ENCODE measurements around the gene ITGB3. TPM values are rescaled to one million over a fixed set of nuclear protein-coding genes. Genes with fewer than 3 reads are reported as not detected.

Gene ITGB3
- total and polyA plus RNA-seq, 10 of the 15 experiments (the other 5 are each of a cell fraction or from before 2014, with no cell fraction given): 0.69 to 22.8 (median 13.6) TPM

DNA sequence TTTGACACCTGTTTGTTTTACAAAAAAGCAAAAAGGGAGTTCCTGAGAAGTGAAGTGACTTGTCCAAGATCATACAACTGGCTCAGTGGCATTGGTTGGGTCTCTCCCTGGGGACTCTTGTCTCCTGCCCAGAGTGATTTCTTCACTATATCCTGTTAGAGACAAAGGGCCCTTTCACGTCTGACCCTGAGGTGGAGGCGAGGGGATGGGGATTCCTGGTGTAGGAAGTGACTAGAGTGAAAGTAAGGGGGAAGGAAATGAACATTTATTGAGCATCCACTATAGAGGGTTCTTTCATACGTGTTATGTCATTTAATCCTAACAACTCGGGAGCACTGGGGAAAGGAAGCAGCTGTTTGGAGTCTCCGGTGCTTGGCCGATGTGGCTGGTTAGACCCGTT lies 9.0 kb downstream of the ITGB3 start:
- Histone ChIP-seq H3K4me2 (ENCODE audit: control insufficient read depth, insufficient read depth) (no peak overlapping the region), H3K4me1 (ENCODE audit: control insufficient read depth, insufficient read depth, low read length) (0 out of 2 replicates have a peak, but pooled peaks cover 3% of the 10 kb centered on the region), H4K20me1 (ENCODE audit: control insufficient read depth, insufficient read depth) (no peaks in the 10 kb centered on the region), H3K27ac (ENCODE audit: control insufficient read depth, insufficient read depth) (no peak overlapping the region), H3K9me3 (replicated peaks; ENCODE audit: control insufficient read depth, insufficient read depth, low read length) (no peaks in the 10 kb centered on the region; the same call in 2 of the 3 replicates), H3K36me3 (ENCODE audit: control insufficient read depth in 2 of 2, insufficient read depth in 2 of 2, low read length in 1 of 2) (no peaks in the 10 kb centered on the region), H3K27me3 (replicated peaks in 1 of 2; ENCODE audit: control insufficient read depth in 2 of 2, insufficient read depth in 2 of 2, low read length in 1 of 2) (no peaks in the 10 kb centered on the region), H3K79me2 (ENCODE audit: control insufficient read depth, insufficient read depth, low read length) (no peaks in the 10 kb centered on the region), H2AFZ (ENCODE audit: control insufficient read depth, low read depth, low read length) (no peak overlapping the region), H3K4me3 (no peak overlapping the region), H3K9ac (ENCODE audit: control insufficient read depth, insufficient read depth, low read length) (no peak overlapping the region)
- WGBS (ENCODE audit: insufficient coverage, insufficient replicate concordance, low lambda C conversion rate, missing lambda C conversion rate): 6% methylated on average over 7 of the region's 7 CpGs
- ChIA-PET SMC1A (ENCODE audit: uncharacterized antibody, unreplicated experiment) (interaction anchor here (1.7 to 5.8 kb wide), 5 partner anchors 10 to 25 kb away, joined by 3 to 35 read pairs (median 16); no protein-coding TSS in a partner anchor), POLR2A (interaction anchor here (0.9 kb wide), 2 partner anchors 12 to 24 kb away, joined by 3 to 4 read pairs; no protein-coding TSS in a partner anchor), RAD21 (ENCODE audit: unreplicated experiment) (interaction anchor here (1.0 to 2.9 kb wide), 2 partner anchors 16 to 24 kb away, joined by 3 to 8 read pairs; no protein-coding TSS in a partner anchor), CTCF (interaction anchor here (1.6 to 2.8 kb wide), 3 partner anchors 12 to 53 kb away, joined by 3 to 14 read pairs (median 6); no protein-coding TSS in a partner anchor)
- DNase-seq (ENCODE audit: low read depth, low spot score) (no peak), ATAC-seq (peak; percentile 66), FAIRE-seq (no peak)
- in situ Hi-C loops (cut with MboI) (no loop called here), intact Hi-C loops (cut with micrococcal nuclease; ENCODE audit: unreplicated experiment) (loop anchor here (2.0 kb wide), 1 partner anchor 24 kb away; no protein-coding TSS in a partner anchor)
- no TSS peak for BruUV-seq (replicated peaks)
- TF ChIP-seq EP300 (IDR thresholded peaks at IDR 0.05; ENCODE audit: borderline replicate concordance in 1 of 2, control insufficient read depth in 1 of 2, low read depth in 2 of 2, low read length in 2 of 2) (no peak), SUZ12 (IDR thresholded peaks at IDR 0.05; ENCODE audit: unreplicated experiment) (no peak), RELA (IDR thresholded peaks at IDR 0.05; ENCODE audit: borderline replicate concordance, partially characterized antibody) (no peak), IKZF2 (IDR thresholded peaks at IDR 0.05) (peak in 1 of 2 experiments; percentile 39; a peak in 1 of 4 replicates), MXI1 (IDR thresholded peaks at IDR 0.05; ENCODE audit: low read depth, low read length) (no peak), IRF4 (IDR thresholded peaks at IDR 0.05; ENCODE audit: low read depth, low read length) (no peak), SMAD5 (IDR thresholded peaks at IDR 0.05; ENCODE audit: low read depth) (no peak), EED (IDR thresholded peaks at IDR 0.05; ENCODE audit: low read depth) (0 out of 2 replicates have a peak, but pooled peaks have one; percentile 20), BCL11A (IDR thresholded peaks at IDR 0.05; ENCODE audit: low read depth, low read length) (no peak), JUND (IDR thresholded peaks at IDR 0.05; ENCODE audit: low read depth, low read length) (no peak), ZSCAN29 (IDR thresholded peaks at IDR 0.05) (no peak), CHD1 (IDR thresholded peaks at IDR 0.05; ENCODE audit: low read depth, low read length) (no peak), CBFB (IDR thresholded peaks at IDR 0.05; ENCODE audit: low read depth) (no peak), ZZZ3 (IDR thresholded peaks at IDR 0.05; ENCODE audit: control insufficient read depth, insufficient read length, low read depth) (no peak)
- TF ChIP-seq, protein P1, sequence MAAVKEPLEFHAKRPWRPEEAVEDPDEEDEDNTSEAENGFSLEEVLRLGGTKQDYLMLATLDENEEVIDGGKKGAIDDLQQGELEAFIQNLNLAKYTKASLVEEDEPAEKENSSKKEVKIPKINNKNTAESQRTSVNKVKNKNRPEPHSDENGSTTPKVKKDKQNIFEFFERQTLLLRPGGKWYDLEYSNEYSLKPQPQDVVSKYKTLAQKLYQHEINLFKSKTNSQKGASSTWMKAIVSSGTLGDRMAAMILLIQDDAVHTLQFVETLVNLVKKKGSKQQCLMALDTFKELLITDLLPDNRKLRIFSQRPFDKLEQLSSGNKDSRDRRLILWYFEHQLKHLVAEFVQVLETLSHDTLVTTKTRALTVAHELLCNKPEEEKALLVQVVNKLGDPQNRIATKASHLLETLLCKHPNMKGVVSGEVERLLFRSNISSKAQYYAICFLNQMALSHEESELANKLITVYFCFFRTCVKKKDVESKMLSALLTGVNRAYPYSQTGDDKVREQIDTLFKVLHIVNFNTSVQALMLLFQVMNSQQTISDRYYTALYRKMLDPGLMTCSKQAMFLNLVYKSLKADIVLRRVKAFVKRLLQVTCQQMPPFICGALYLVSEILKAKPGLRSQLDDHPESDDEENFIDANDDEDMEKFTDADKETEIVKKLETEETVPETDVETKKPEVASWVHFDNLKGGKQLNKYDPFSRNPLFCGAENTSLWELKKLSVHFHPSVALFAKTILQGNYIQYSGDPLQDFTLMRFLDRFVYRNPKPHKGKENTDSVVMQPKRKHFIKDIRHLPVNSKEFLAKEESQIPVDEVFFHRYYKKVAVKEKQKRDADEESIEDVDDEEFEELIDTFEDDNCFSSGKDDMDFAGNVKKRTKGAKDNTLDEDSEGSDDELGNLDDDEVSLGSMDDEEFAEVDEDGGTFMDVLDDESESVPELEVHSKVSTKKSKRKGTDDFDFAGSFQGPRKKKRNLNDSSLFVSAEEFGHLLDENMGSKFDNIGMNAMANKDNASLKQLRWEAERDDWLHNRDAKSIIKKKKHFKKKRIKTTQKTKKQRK (IDR thresholded peaks at IDR 0.05; ENCODE audit: low read depth, low read length): no peak
- TF ChIP-seq, protein P2, sequence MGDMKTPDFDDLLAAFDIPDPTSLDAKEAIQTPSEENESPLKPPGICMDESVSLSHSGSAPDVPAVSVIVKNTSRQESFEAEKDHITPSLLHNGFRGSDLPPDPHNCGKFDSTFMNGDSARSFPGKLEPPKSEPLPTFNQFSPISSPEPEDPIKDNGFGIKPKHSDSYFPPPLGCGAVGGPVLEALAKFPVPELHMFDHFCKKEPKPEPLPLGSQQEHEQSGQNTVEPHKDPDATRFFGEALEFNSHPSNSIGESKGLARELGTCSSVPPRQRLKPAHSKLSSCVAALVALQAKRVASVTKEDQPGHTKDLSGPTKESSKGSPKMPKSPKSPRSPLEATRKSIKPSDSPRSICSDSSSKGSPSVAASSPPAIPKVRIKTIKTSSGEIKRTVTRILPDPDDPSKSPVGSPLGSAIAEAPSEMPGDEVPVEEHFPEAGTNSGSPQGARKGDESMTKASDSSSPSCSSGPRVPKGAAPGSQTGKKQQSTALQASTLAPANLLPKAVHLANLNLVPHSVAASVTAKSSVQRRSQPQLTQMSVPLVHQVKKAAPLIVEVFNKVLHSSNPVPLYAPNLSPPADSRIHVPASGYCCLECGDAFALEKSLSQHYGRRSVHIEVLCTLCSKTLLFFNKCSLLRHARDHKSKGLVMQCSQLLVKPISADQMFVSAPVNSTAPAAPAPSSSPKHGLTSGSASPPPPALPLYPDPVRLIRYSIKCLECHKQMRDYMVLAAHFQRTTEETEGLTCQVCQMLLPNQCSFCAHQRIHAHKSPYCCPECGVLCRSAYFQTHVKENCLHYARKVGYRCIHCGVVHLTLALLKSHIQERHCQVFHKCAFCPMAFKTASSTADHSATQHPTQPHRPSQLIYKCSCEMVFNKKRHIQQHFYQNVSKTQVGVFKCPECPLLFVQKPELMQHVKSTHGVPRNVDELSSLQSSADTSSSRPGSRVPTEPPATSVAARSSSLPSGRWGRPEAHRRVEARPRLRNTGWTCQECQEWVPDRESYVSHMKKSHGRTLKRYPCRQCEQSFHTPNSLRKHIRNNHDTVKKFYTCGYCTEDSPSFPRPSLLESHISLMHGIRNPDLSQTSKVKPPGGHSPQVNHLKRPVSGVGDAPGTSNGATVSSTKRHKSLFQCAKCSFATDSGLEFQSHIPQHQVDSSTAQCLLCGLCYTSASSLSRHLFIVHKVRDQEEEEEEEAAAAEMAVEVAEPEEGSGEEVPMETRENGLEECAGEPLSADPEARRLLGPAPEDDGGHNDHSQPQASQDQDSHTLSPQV (IDR thresholded peaks at IDR 0.05): no peak
- TF ChIP-seq, protein P3, sequence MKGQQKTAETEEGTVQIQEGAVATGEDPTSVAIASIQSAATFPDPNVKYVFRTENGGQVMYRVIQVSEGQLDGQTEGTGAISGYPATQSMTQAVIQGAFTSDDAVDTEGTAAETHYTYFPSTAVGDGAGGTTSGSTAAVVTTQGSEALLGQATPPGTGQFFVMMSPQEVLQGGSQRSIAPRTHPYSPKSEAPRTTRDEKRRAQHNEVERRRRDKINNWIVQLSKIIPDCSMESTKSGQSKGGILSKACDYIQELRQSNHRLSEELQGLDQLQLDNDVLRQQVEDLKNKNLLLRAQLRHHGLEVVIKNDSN (IDR thresholded peaks at IDR 0.05; ENCODE audit: borderline replicate concordance, extremely low read length, insufficient read depth, low read depth, low read length): no peak
